GM13976 (cell line): ENCODE results near the gene MAN2B2.
"Not testable (repeated sequence)": the region's sequence is repeated elsewhere in the genome, so short reads cannot be mapped to it uniquely, and the experiment has no call there.

Experiments
- DNase-seq: peaks from one replicate; pipeline ENCODE4 v3.0.0; 2012; ENCODE audit warnings: low spot score
- CTCF ChIP-seq: IDR thresholded peaks from 2 replicates; pipeline ENCODE4 v1.5.1; 2012; ENCODE audit warnings: borderline replicate concordance, mild to moderate bottlenecking; ENCODE audit not compliant: insufficient read depth; ENCODE audit errors: extremely low read depth, missing control alignments, control extremely low read depth
- in situ Hi-C: fragments of 300-500 bp; cut with MboI; formaldehyde crosslinking; loops from one replicate; pipeline ENCODE4 v1.12.0; 2022; ENCODE audit warnings: low sequenced_read_pairs, mixed read lengths, inconsistent platforms; ENCODE audit not compliant: unreplicated experiment

MAN2B2 gene

GRCh38 chr4:6643141-6643847 lies 68.3 kb downstream of the MAN2B2 start:
- in situ Hi-C loops, result no loop called here
- DNase-seq, result no peak
- no peak for TF ChIP-seq CTCF

- no peak for TF ChIP-seq CTCF
- in situ Hi-C loops, result no loop called here
- DNase-seq, result no peak
Observed at GRCh38 chr4:6644792-6645530, 70.0 kb downstream of the MAN2B2 start.

- in situ Hi-C loops, result no loop called here
- no peak for DNase-seq
- no peak for TF ChIP-seq CTCF
Observed at GRCh38 chr4:6647169-6647568, 72.2 kb downstream of the MAN2B2 start.

GRCh38 chr4:6647582-6648230 lies 72.7 kb downstream of the MAN2B2 start:
- no peak for DNase-seq
- TF ChIP-seq CTCF, result no peak
- in situ Hi-C loops, result no loop called here

GRCh38 chr4:6649216-6649615 lies 74.2 kb downstream of the MAN2B2 start:
- no peak for DNase-seq
- no peak for TF ChIP-seq CTCF
- in situ Hi-C loops, result no loop called here

GRCh38 chr4:6654211-6654610 lies 79.2 kb downstream of the MAN2B2 start:
- DNase-seq, in situ Hi-C loops: not testable (repeated sequence)

- DNase-seq, in situ Hi-C loops: not testable (repeated sequence)
Observed at GRCh38 chr4:6655291-6655690, 80.3 kb downstream of the MAN2B2 start.
